ENCODE measurements around the gene PDE4B. TPM values are rescaled to one million over a fixed set of nuclear protein-coding genes. Genes with fewer than 3 reads are reported as not detected.

Gene PDE4B
- total RNA-seq, 1 donor from 2014 or later: 7.2 TPM

DNA sequence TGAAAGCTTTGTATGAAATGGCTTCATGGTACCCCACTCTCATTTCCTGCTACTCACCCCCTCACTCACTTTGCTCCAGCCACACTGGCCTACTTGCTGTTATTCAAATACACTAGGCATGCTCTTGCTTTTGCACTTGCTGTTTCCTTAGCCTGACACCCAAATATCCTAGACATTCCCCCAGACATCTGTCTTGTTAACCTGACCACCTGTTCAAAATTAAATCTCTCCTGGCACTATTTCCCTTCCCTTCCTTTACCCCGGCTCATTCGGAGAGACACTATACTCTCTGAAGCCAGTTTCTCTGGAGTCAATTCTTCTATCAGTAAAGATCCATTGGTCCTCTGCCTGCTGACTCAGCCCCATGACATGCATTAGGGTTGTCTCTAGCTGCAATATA, 435.3 kb downstream of the PDE4B start:
- no peak overlapping the region for H3K4me3 Mint-ChIP-seq (ENCODE audit: unreplicated experiment)
- DNase-seq: no peak
- H3K27ac Mint-ChIP-seq (ENCODE audit: unreplicated experiment): no peak overlapping the region
- no peaks in the 10 kb centered on the region for H3K4me1 Mint-ChIP-seq (ENCODE audit: low read depth, unreplicated experiment)
- TF ChIP-seq CTCF (IDR thresholded peaks at IDR 0.05; ENCODE audit: partially characterized antibody, unreplicated experiment): no peak
- H3K27me3 Mint-ChIP-seq (ENCODE audit: unreplicated experiment): no peaks in the 10 kb centered on the region
- H3K9me3 Mint-ChIP-seq (ENCODE audit: unreplicated experiment): no peaks in the 10 kb centered on the region
- H3K36me3 Mint-ChIP-seq (ENCODE audit: unreplicated experiment): no peaks in the 10 kb centered on the region

DNA sequence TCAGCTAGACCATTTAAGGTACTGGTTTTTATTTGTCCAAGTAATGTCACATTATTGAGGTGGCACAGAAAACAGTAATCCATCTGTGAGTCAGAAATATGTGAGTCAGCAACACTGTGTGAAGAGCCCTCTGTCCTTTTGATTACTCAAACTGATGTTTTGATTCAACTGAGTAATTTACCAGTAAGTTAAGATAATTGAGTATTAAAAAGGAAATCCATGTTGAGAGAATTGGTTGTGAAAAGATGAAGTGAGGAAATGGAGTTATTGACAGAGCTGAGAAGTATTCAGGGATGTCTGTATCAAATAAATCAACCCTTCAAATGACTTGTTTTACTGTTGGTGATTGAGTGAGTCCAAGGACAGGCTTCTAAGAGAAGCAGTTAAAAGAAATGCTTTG, 438.5 kb downstream of the PDE4B start:
- no peak overlapping the region for H3K27ac Mint-ChIP-seq (ENCODE audit: unreplicated experiment)
- no peak for DNase-seq
- no peaks in the 10 kb centered on the region for H3K27me3 Mint-ChIP-seq (ENCODE audit: unreplicated experiment)
- no peak overlapping the region for H3K4me3 Mint-ChIP-seq (ENCODE audit: unreplicated experiment)
- TF ChIP-seq CTCF (IDR thresholded peaks at IDR 0.05; ENCODE audit: partially characterized antibody, unreplicated experiment): no peak
- no peaks in the 10 kb centered on the region for H3K9me3 Mint-ChIP-seq (ENCODE audit: unreplicated experiment)
- H3K4me1 Mint-ChIP-seq (ENCODE audit: low read depth, unreplicated experiment): peaks cover 14% of the 10 kb centered on the region
- H3K36me3 Mint-ChIP-seq (ENCODE audit: unreplicated experiment): no peaks in the 10 kb centered on the region

- Mint-ChIP-seq H3K4me3 (ENCODE audit: unreplicated experiment) (no peak overlapping the region), H3K27ac (ENCODE audit: unreplicated experiment) (no peak overlapping the region), H3K27me3 (ENCODE audit: unreplicated experiment) (peaks cover 3% of the 10 kb centered on the region), H3K36me3 (ENCODE audit: unreplicated experiment) (no peaks in the 10 kb centered on the region), H3K9me3 (ENCODE audit: unreplicated experiment) (peaks cover 2% of the 10 kb centered on the region), H3K4me1 (ENCODE audit: low read depth, unreplicated experiment) (peaks cover 18% of the 10 kb centered on the region)
- no peak for TF ChIP-seq CTCF (IDR thresholded peaks at IDR 0.05; ENCODE audit: partially characterized antibody, unreplicated experiment)
- DNase-seq: no peak
Measured at GRCh38 chr1:66231681-66232463, 439.2 kb downstream of the PDE4B start.

- Mint-ChIP-seq H3K36me3 (ENCODE audit: unreplicated experiment) (no peaks in the 10 kb centered on the region), H3K9me3 (ENCODE audit: unreplicated experiment) (peaks cover 5% of the 10 kb centered on the region), H3K27me3 (ENCODE audit: unreplicated experiment) (peaks cover 8% of the 10 kb centered on the region), H3K4me3 (ENCODE audit: unreplicated experiment) (peak overlapping the region; percentile 70), H3K4me1 (ENCODE audit: low read depth, unreplicated experiment) (peaks cover 43% of the 10 kb centered on the region), H3K27ac (ENCODE audit: unreplicated experiment) (peak overlapping the region; percentile 44)
- TF ChIP-seq CTCF (IDR thresholded peaks at IDR 0.05; ENCODE audit: partially characterized antibody, unreplicated experiment): no peak
- DNase-seq: no peak
Measured at GRCh38 chr1:66237042-66237441, 444.3 kb downstream of the PDE4B start.

DNA sequence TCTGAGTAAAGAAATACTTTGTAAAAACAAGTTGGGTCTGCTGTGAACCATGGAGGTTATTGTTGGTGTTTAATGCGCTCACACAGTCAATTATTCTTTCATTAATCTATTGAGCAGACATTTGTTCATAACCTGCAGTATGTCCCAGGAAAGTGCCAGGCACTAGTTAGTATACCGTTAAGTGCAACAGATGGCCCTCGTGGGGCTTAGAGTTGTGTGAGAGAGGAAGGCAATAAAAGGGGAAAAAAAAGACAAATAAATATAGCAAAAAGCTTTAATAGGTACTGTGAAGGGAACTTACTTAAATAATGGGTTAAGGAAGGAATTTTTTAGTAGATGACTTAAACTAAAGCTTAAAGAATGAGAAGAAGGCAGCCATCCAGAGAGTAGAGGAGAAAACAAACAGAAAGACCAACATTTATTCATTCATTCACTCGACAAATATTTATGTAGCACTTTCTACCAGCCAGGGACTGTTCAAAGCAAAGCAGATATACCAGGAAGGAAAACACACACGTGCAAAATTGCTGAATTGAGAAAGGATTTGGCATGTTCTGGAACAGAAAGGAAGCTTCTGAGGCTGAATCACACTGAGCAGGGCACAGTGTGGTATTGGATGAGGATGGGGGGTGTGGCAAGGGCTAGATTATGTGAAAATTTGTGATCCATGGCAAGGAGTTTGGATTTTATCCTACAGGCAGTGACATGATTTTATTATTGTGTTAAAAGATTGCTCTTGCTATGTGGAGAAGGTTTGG, 445.2 kb downstream of the PDE4B start:
- Mint-ChIP-seq H3K27ac (ENCODE audit: unreplicated experiment) (peak overlapping the region; percentile 40), H3K36me3 (ENCODE audit: unreplicated experiment) (no peaks in the 10 kb centered on the region), H3K4me1 (ENCODE audit: low read depth, unreplicated experiment) (peaks cover 44% of the 10 kb centered on the region), H3K4me3 (ENCODE audit: unreplicated experiment) (no peak overlapping the region), H3K9me3 (ENCODE audit: unreplicated experiment) (peaks cover 5% of the 10 kb centered on the region), H3K27me3 (ENCODE audit: unreplicated experiment) (peaks cover 8% of the 10 kb centered on the region)
- DNase-seq: no peak
- no peak for TF ChIP-seq CTCF (IDR thresholded peaks at IDR 0.05; ENCODE audit: partially characterized antibody, unreplicated experiment)

Measured in glutamatergic neuron (in vitro differentiated cells).